HFF-Myc (cell line): Measurements from ENCODE around the gene RNF144B.

Experiments used
- DNase-seq: peaks from one replicate; pipeline ENCODE4 v3.0.0-alpha.2; 2011; ENCODE audit warnings: low read depth; ENCODE audit errors: extremely low read depth
- H3K4me3 ChIP-seq: replicated peaks from 2 replicates; pipeline ENCODE4 v1.5.1; 2011; ENCODE audit warnings: low read depth, mild to moderate bottlenecking, control low read depth, low read length
- TF ChIP-seq, protein P1 (sequence below): IDR thresholded peaks from 2 replicates; pipeline ENCODE4 v1.5.1; 2012; ENCODE audit warnings: mild to moderate bottlenecking, low read depth, low read length, control low read depth; ENCODE audit errors: missing control alignments

The RNF144B gene

DNA sequence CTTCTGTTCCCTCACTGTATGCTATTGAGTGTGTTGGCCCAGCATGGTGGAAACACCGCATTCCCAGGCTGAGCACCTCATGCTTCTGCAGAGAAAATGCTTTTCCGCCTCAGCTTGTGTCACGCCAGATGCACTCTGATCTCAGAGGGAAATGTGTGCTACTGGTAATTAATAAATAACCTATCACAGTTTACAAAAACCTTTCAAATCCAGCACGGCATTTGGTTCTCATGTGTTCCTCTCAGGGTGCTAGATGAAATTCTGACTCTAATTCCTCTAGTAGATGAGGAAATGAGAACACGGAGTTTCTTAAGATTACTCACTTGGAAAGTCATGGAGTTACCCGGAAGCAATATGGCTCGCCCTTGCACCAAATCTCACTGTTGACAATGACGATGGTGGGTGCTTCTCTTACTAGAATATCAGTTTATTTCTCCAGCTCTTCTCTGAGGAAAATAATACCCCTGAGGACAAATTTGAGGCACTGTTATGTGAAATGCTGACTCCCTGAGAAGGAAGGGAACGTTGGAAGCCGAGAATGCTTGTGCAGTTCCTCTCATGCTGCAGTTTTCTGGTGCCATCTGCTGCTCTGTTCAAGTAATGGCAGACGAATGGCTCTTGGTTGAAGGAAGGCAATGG lies 116.6 kb downstream of the RNF144B start:
- TF ChIP-seq, protein P1, sequence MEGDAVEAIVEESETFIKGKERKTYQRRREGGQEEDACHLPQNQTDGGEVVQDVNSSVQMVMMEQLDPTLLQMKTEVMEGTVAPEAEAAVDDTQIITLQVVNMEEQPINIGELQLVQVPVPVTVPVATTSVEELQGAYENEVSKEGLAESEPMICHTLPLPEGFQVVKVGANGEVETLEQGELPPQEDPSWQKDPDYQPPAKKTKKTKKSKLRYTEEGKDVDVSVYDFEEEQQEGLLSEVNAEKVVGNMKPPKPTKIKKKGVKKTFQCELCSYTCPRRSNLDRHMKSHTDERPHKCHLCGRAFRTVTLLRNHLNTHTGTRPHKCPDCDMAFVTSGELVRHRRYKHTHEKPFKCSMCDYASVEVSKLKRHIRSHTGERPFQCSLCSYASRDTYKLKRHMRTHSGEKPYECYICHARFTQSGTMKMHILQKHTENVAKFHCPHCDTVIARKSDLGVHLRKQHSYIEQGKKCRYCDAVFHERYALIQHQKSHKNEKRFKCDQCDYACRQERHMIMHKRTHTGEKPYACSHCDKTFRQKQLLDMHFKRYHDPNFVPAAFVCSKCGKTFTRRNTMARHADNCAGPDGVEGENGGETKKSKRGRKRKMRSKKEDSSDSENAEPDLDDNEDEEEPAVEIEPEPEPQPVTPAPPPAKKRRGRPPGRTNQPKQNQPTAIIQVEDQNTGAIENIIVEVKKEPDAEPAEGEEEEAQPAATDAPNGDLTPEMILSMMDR: peak; percentile 89
- DNase-seq: peak; percentile 64
- 0 out of 2 replicates have a peak overlapping the region, but pooled peaks have one; percentile 9 for H3K4me3 ChIP-seq

DNA sequence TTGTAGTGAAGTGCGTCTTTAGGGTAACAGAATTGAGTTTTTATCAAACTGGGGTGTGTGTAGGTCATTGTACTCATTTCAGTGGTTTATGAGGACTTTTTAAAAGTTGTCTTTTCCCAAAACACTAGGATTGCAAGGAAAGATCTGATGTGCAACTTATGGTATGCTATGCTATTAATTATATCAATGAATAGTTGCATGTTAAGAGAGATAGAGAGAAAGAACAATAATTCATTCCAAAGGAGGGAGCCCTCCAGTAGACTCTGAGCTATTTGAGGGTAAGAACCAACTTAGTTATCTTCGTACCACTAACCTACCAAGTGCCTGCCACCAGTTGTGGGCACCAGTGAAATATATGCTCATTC lies 117.1 kb downstream of the RNF144B start:
- TF ChIP-seq, protein P1: no peak
- no peak overlapping the region for H3K4me3 ChIP-seq
- no peak for DNase-seq

GRCh38 chr6:18506382-18507017 lies 119.3 kb downstream of the RNF144B start:
- TF ChIP-seq, protein P1: no peak
- no peak overlapping the region for H3K4me3 ChIP-seq
- no peak for DNase-seq

DNA sequence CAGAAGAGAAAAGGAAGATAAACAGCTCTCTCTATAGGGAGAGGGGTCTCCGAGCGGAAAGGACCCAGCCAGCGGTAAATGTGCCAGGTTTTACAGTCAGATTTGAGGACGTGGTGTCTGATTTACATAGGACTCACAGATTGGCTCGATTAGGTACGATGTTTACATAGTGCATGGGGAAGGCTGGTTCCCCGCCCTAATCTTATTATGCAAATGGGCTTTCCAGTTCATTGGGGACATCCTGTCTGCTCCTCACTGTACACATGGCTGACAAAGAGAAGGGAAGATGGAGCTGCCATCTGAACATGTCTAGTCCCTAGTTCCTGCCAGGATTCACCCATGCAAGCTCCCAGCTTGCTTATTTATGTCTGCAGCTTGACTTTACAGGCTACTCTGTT lies 119.9 kb downstream of the RNF144B start:
- TF ChIP-seq, protein P1: no peak
- DNase-seq: no peak
- H3K4me3 ChIP-seq: no peak overlapping the region

DNA sequence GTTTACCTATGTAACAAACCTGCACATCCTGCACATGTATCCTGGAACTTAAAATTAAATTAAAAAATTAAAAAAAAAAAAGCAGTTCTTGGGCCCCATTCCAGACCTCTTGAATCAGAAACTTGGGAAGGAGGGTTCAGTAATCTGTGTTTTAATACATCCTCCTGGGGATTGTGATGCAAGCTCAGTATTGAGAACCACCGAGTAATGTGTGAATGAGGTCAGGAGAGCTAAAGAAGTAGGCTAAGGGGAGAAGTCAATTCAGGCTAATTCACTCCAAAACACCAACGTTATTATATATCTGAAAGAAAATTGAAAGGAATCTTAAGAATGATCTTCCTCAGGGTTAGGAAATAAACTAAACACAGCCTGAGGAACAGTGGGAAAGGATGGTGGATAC lies 120.4 kb downstream of the RNF144B start:
- no peak for DNase-seq
- no peak overlapping the region for H3K4me3 ChIP-seq
- TF ChIP-seq, protein P1: no peak

GRCh38 chr6:18509871-18510643 lies 122.9 kb downstream of the RNF144B start:
- no peak for DNase-seq
- TF ChIP-seq, protein P1: no peak
- no peak overlapping the region for H3K4me3 ChIP-seq
